ENCODE data around the gene PARD6G.

GRCh38 chr18:80189531-80189865 lies 57.8 kb downstream of the PARD6G start:
- no peak for TF ChIP-seq CTCF (IDR thresholded peaks at IDR 0.05; ENCODE audit: poor library complexity)
- TF ChIP-seq EZH2 (IDR thresholded peaks at IDR 0.05; ENCODE audit: borderline replicate concordance) = no peak
- no peak for TF ChIP-seq EZH2phosphoT487 (IDR thresholded peaks at IDR 0.05; ENCODE audit: low read depth, severe bottlenecking, unreplicated experiment)
